ENCODE results near the gene PALM. TPM values are rescaled to one million over a fixed set of nuclear protein-coding genes. Genes with fewer than 3 reads are reported as not detected.

The PALM gene
- total and polyA plus RNA-seq, 9 of the 15 experiments (the other 6 are each of a cell fraction or from before 2014, with no cell fraction given): 0.04 to 6.6 (median 1.7) TPM

- TF ChIP-seq ZFP91 (CRISPR knock-in tag; IDR thresholded peaks at IDR 0.05) (0 out of 2 replicates have a peak, but pooled peaks have one; percentile 52), BCL6 (CRISPR knock-in tag; IDR thresholded peaks at IDR 0.05) (no peak), ATF1 (CRISPR knock-in tag; IDR thresholded peaks at IDR 0.05) (0 out of 2 replicates have a peak, but pooled peaks have one; percentile 11), ATF1 (tag; IDR thresholded peaks at IDR 0.05) (no peak; the same call in 1 of the 2 replicates), ILK (tag; IDR thresholded peaks at IDR 0.05; ENCODE audit: borderline replicate concordance, low read depth) (no peak), FOXP1 (CRISPR knock-in tag; IDR thresholded peaks at IDR 0.05) (0 out of 2 replicates have a peak, but pooled peaks have one; percentile 13), POLR2H (tag; IDR thresholded peaks at IDR 0.05; ENCODE audit: low read depth) (no peak), KLF16 (IDR thresholded peaks at IDR 0.05) (0 out of 2 replicates have a peak, but pooled peaks have one; percentile 22), RREB1 (CRISPR knock-in tag; IDR thresholded peaks at IDR 0.05) (no peak), MAZ (CRISPR knock-in tag; conservative IDR thresholded peaks at IDR 0.05 in 1 of 2, IDR thresholded peaks at IDR 0.05 in 1 of 2) (peak in 1 of 2 experiments; percentile 68; a peak in 3 of 4 replicates), MEF2D (tag; conservative IDR thresholded peaks at IDR 0.05; ENCODE audit: low read depth) (no peak), ZNF174 (CRISPR knock-in tag; IDR thresholded peaks at IDR 0.05) (no peak), NELFE (IDR thresholded peaks at IDR 0.05; ENCODE audit: insufficient read depth, insufficient read length) (no peak), SP2 (IDR thresholded peaks at IDR 0.05; ENCODE audit: extremely low read depth, low read depth, low read length, poor library complexity, severe bottlenecking) (no peak), ETS1 (conservative IDR thresholded peaks at IDR 0.05; ENCODE audit: control insufficient read depth, low read depth, low read length) (peak; percentile 44; the same call in 1 of the 2 replicates), XRCC5 (IDR thresholded peaks at IDR 0.05; ENCODE audit: low read depth, low read length) (no peak), TARDBP (IDR thresholded peaks at IDR 0.05) (no peak), HES1 (IDR thresholded peaks at IDR 0.05; ENCODE audit: low read depth) (no peak), FOXA1 (IDR thresholded peaks at IDR 0.05; ENCODE audit: borderline replicate concordance) (no peak)
These were observed 45.6 kb upstream of the PALM start, which contains the start of gene RNF126 (continued) for GRCh38 chr19:662962-663681.

All from K562 (cell line).